NCI-H446 (cell line): ENCODE measurements around the gene PLCB1.

ENCODE experiments used
- DNase-seq, 2 experiments: peaks; one replicate each; lab custom pipeline; 2025; lab: John Stamatoyannopoulos, UW

Gene PLCB1

GRCh38 chr20:8212286-8212685, 80.2 kb downstream of the PLCB1 start:
- no peak for DNase-seq

- DNase-seq = no peak
Observed at GRCh38 chr20:8213270-8213669, 81.2 kb downstream of the PLCB1 start.

DNA sequence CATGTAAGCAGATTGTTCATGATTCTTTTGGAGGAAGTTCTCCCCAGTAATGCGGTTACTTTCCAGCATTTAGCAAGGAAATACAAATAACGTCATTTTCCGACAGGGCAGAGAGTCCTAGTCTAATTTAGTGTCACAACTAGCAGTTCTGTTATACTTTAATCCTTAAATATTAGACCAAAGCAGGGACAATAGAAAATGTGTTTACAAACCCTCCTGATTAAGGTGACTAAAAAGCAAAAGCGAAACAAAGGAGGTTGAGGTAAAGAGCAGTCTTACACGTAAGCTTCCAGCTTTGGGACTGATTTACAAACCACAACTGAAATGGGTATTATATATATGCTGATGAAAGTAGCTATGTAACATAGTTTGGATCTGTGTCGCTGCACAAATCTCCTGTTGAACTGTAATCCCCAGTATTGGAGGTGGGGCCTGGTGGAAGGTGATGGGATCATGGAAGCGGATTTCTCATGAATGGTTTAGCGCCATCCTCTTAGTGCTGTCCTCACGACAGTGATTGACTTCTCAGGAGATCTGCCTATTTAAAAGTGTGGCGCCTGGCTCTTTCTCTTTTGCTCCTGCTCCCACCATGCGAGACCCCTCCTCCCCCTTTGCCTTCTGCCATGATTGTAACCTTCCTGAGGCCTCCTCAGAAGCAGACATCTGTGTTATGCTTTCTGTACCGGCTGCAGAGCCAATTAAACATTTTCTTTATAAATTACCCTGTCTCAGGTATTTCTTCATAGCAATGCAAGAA, 81.9 kb downstream of the PLCB1 start:
- no peak for DNase-seq

DNA sequence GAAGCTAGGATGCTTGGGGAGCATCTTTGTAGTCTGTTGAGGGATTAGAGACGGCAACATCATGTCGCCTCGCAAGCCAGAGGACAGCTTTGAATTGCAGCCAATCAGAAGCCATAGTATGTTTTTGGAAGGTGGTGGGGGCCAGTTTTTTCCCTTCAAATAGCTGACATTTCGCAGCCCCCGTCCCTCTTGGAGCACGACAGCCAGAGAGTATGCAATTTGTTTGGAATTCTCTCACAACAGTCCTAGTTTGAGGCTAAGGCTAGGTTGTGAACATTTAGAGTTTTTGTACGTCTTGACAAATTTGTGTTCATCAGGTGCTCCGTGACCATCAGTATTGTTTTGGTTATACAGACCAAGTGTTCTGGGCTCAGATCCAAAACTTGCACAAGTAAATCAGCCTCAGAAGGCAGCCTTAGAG, 83.3 kb downstream of the PLCB1 start:
- peak; percentile 50 to 62 for DNase-seq

DNA sequence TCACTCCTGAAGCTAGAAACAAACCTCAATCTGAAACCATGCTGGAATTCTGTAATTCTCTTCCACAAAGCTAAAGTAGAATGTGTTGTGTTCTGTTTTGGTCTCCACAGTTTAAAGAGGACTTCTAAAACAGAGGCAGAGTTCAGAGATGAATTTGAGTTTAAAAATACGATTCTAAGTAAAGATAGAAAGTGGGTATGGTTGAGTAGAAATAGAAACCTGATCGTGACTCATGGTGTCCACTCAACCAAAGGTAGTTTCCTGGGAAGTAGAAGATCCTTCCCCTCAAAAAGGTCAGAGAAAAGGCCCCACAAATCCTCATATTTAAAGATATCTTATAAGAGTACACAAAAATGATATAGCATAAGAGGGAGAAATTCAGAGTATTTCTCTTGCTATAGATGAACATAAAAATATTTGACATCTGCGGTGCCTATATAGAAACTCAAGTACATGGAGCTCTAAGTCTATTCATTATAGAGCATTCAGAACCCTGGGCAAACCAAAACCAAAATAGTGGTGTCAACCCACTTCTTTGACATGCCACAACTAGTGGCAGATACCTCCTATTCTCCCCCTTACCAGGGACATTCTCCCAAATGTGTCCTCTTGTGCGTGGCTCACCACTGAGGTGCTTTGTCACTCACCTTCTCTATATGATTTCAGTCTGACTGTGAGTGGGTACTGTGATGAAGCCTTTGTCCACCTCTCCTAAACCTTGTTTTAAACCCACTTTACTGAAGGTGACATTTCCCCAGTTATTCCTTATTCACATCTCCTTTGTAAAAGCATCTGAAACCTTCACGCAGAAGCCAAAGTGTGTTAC, 84.5 kb downstream of the PLCB1 start:
- no peak for DNase-seq

- DNase-seq = no peak
Observed at GRCh38 chr20:8218861-8219260, 86.8 kb downstream of the PLCB1 start.

- no peak for DNase-seq
Observed at GRCh38 chr20:8219403-8219802, 87.3 kb downstream of the PLCB1 start.

DNA sequence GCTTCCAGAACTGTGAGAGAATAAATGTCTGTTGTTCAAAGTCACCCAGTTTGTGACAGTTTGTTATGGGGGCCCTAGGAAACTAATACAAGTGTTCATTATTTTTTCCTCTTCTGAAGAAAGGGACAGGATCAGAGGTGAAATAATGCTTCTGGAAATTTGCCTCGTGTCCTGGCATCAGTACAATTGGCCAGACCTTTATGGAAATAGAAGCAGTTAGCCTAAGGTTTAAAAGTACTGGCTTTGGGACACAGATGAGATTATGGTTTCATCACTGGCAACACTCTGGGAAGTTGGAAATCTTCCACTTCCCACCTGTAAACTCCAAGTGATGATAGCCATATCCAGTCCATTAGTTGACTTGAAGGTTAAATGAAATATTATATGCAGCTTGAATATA, 88.7 kb downstream of the PLCB1 start:
- DNase-seq = peak in 1 of 2 experiments; percentile 27

DNA sequence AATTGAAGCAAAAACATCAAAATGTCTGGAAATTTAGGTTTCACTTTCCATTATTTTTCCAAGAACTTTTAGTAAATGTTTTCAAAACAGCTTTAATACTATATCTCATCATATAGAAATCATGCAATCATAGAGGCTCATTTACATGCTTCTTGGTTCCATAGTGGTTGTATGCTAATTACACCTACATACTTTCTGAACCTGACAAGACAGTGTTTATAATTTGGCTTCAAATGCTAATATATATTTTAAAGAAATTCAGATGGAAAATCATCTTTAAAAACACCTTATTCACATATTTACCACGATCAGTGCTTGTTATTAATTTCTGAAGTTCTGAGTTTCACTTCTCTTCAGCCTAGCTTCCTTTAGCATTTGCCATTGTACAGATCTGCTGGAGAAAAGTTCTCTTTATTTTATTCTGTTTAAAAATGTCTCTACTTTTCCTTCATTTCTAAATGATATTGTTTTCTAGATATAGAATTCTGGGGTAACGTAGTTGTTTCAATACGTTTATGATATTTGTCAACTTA, 89.9 kb downstream of the PLCB1 start:
- DNase-seq = no peak

DNA sequence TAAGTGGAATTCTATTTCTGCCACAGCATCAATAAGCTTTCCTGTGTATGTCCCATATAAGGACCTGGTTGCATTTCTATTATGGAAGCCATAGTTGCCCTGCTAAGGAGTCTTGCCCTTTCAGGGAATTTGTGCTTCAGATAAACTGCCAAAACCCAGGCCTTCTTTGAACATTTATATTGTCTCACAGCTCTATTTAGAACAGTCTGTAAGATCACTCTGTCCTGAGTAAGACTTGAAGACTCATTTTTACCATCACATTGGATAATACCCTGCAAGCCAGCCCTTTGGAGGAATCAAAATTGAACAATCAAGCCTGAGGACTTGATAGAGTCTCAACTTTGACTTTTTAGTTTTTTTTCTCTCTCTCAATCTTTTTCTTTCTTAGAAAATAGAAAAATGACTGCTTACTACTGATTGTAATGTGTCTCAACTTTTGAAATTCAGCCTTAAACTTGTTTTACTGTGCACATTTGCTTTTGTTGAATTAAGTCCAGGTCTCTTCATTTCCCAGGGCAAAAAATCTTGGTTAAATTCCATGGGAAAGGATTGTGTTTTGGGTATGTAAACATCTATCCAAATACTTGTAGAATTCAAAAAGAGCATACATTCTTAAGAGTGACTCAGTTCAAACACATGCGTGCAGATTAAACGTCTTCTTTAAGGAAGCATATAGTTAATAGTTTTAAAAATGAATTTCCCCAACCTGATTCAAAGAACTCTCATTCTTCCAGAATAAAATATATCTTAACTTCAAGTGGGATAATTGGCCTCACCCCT, 91.2 kb downstream of the PLCB1 start:
- DNase-seq = no peak

- no peak for DNase-seq
Observed at GRCh38 chr20:8225658-8226057, 93.6 kb downstream of the PLCB1 start.

DNA sequence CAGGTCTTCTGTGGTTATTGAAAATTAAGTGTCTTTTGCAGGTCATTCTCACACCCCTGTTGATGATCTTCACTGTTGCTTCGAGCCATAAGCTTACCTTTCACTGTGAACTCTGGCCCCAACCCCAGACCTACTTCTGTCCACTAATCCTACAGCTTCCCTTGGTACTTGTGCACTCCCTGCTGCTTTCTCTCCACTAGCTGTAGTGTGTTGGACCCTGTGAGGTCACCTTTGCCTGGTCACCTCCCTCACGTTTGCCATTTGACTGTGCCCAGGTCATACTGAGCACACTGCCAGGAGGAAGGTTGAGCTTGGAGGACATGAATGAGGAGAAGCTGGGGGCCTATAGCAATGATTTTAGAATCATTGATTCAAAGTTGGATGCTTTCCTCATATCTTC, 94.0 kb downstream of the PLCB1 start:
- DNase-seq = no peak

GRCh38 chr20:8227293-8227692, 95.2 kb downstream of the PLCB1 start:
- DNase-seq = no peak

- no peak for DNase-seq
Observed at GRCh38 chr20:8228315-8228714, 96.2 kb downstream of the PLCB1 start.

DNA sequence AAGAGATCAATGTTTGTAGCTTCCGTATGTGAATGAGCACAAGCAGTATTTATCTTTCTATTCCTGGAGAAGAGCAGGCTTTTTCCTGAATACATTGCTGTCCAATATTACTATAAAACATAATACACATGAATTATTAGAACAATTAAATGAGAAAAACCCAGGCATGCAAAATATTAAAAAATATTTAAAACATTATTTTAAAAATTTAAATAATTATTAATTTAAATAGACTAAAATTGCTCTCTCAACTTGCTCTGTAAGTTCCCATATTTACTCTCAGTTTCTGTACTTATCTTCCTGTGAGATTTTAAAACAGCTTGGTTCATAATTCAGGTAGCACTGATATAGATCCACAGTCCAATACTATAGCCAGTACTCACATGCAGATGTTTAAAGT, 97.0 kb downstream of the PLCB1 start:
- no peak for DNase-seq

GRCh38 chr20:8231038-8231437, 99.0 kb downstream of the PLCB1 start:
- DNase-seq = no peak

DNA sequence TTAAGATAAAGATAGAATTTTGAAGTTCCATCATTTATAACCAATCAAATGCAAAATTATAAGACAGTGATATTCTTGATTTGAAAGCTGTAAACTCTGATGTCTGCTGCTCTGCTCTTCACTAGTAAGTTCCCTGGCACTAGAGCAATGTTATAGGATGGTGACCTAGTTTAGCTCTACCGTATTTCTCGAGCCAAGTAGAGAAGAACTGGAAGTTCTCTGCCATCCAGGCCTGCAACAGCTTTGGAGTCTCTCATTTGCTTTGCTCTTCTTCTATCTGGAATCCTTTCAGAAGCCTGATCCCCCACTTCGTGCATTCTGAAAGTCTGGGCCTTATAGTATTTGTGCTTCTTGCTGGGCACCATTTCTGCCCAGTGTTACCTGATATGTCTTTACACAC, 100.3 kb downstream of the PLCB1 start:
- DNase-seq = no peak

DNA sequence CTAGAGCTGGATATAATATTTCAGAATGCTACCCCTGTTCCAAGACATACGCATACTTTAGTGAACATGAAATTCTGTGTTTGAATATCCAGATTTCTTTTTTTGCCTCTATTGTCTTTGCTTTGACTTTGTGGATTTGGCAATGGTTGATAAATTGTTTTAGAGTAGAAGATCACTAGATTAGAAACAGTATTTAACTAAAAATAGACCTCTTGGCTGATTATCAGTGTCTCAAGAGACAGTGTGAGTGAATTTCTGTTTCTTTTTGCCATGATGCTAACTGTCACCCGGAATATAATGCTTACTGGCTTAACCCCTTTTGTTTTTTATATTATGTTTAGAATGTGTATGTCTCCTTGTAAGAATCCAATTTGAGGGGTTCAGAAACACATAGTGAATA, 102.5 kb downstream of the PLCB1 start:
- no peak for DNase-seq

GRCh38 chr20:8242066-8242465, 110.0 kb downstream of the PLCB1 start:
- peak in 1 of 2 experiments; percentile 55 for DNase-seq

DNA sequence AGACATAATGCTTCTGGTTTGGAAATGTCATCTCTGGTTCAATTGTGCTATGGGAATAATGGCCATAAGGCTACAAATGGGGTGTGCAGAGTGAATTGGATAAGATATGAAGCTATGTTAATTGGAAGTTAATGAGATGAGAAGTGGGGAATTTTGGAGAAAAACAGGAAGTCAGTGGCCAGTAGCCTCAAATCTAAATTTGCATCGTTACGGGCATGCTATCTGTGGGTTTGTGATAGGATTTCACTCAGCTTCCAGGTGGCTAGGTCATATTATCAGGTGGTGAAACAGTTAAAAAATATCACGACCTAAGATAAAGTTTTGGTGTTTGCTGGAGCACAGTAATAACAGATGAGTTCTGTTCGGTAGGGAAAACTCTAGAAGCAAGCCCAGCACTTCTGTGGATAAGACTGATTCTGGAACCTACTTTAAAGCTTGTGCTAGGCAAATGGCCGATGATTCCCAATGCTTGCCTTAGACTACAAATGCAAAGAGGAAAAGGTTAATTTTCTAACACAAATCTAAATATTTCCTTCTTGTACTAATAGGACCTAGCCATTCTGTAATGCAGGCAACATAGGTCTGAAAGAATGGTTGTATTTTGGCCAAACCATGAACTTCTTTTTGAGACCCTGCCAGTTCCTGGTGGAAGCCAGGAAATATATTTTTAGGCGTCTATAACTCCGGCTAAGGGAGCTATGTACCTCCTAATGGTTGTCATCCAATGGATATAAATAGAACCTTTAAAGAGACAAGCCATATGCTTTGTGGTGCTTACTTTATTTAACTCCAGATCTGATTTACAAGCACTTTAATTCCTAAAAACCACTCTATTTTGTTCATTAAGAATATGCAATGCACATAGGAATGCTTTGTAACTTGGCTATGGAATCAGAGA, 111.0 kb downstream of the PLCB1 start:
- peak; percentile 36 to 74 for DNase-seq

DNA sequence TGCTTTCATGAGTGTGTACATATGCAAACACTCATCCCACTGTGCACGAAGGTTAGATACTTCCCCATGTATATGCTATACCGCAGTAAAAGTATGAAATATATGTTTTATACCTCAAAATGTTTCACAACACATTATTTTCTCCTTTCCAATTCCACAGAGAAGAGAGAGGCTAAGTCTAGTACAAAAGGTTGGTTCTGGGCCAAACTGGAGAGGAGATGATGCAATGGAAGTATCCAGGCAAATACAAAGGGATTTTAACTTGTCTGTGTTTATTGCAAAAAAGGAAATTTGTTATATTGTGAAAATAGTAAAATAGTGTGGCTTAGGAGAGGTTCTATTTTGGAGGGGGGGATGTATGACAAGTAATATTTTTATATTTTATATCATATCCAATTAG, 112.6 kb downstream of the PLCB1 start:
- DNase-seq = peak; percentile 47 to 58
